HG03045 (cell line): ENCODE data around the gene NR5A2.
"Not testable (repeated sequence)": the region's sequence is repeated elsewhere in the genome, so short reads cannot be mapped to it uniquely, and the experiment has no call there.

ENCODE experiments used
- ATAC-seq: cut with Tn5 transposase; IDR thresholded peaks from one replicate; pipeline ENCODE4 v1.9.1; 2021; ENCODE audit warnings: mild to moderate bottlenecking, moderate library complexity; ENCODE audit not compliant: unreplicated experiment

NR5A2 gene

DNA sequence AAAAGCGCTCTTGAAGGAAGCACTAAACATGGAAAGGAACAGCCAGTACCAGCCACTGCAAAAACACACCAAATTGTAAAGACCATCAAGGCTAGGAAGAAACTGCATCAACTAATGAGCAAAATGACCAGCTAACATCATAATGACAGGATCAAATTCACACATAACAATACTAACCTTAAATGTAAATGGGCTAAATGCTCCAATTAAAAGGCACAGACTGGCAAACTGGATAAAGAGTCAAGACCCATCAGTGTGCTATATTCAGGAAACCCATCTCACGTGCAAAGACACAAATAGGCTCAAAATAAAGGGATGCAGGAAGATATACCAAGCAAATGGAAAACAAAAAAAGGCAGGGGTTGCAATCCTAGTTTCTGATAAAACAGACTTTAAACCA is 159.8 kb downstream of the NR5A2 start:
- not testable (repeated sequence) for ATAC-seq

DNA sequence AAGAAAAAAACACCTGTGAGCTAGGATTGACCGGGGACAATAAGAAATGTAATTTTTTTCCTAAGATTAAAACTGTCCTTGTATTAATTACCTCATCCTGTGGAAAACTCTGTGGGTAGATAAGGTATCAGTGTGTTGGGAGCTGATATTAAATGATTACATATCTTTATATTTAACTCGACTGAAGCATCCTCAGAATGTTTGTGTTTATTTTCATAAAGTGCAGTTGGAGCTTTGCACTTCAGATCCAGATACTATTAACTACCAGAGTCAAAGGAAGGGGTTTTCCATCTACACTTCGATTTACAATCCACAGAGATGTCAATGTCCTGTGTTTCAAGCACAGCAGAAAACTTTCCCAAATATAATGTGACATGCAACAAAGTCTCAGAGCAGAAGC is 164.5 kb downstream of the NR5A2 start:
- no peak for ATAC-seq

DNA sequence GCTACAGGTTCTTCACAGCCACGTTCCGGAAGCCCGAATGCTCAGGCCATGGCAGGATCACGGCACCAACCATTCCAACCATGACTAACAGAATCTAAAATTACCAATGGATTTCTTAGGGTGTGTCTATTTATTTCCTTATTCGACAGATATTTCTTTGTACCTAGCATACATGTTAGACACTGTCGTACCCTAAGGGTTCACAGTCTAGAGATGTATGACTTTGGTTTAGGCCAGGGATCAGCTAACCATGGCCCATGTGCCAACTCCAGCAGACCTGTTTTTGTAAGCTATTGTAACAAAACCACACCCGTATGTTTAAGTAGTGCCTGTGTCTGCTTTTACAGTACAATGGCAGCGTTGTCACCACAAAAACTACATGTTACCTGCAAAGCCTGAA is 167.0 kb downstream of the NR5A2 start:
- ATAC-seq, result no peak

DNA sequence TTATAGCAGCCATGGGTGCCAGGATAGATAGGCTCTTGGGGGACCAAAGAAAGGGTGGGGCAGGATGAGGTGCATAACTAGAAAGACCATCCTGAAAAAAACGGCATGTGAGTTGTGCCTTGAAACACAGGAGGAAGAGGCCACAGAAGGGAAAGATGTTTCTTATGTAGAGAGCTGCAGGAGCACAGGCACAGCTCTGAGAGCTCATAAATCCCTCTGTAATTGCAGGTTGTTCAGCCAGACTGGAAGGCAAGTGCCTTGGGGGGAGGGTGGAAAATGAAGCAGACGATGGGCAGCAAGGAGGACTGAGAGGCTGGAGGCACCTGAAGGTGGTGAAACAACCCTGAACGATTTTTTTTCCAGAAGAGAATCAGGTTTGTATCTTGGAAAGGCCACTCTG is 170.7 kb downstream of the NR5A2 start:
- ATAC-seq, result no peak

DNA sequence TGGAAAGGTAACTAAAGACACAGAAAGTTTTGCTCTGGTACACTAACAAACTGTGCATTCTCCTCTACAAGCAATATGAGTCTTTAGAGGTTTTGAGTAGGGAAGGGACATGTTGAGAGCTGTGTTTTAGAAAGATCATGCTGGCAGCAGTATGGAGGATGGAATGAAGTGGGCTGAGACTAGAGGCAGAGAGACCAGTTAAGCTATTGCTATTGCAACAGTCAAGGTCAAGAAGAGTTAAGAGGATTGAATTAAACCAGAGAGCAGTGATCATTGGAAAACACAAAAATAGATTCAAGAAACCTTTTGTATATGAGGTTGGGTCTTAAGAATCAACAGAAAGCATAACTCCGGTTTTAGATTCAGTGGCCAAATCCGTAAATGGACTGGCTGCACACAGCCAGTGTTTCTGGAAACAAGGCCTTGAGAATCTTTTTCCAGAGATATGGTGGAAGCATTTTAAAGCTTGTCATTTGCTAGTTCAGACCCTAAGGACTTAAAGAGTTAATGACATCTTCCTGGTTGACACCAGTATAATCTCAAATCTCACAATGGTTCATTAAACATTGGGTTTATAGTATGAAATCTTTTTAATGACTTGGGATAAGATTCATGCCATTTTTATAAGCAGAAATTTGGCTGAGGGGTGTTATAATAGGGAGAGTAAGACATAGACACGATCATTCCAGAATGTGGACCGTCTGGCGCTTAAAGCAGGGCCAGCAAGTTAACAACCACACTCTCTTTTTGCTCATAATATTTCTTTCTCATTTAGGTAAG is 177.9 kb downstream of the NR5A2 start:
- ATAC-seq, result no peak

DNA sequence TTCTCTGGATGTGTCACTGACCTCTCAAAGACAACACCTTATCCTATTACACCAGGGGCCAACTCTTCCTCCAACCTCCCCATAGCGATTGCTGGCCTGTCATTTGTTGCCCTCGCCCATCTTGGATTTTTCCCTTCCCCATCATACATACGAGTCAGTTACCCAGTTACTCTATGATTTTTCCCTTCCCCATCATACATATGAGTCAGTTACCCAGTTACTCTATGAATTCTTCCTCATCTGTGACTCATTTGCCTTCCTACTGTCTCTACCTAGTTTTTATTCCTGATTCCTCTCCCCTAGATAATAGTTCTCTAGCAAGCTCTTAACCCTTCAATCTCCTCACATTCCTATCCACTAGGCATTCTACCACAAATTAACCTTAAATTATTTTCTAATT is 178.8 kb downstream of the NR5A2 start:
- ATAC-seq, result no peak

DNA sequence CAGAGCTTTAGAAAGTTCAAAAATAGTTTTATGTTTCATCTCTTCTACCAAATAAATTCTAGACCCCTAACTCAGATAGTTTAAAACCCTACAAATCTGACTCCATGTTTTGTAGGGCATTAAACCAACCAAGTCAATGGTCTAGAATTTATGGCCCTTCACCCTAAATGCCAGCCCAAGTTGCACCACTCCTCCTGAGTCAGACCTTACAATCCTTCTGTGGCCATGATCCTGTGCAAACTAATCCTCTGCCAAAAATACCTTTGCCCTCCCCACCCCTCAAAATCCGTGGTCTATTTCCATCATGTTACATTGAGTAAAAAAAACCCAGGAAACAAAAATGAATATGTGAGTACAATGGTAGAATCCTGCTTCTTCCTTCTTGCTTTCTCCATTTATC is 179.3 kb downstream of the NR5A2 start:
- ATAC-seq, result no peak

DNA sequence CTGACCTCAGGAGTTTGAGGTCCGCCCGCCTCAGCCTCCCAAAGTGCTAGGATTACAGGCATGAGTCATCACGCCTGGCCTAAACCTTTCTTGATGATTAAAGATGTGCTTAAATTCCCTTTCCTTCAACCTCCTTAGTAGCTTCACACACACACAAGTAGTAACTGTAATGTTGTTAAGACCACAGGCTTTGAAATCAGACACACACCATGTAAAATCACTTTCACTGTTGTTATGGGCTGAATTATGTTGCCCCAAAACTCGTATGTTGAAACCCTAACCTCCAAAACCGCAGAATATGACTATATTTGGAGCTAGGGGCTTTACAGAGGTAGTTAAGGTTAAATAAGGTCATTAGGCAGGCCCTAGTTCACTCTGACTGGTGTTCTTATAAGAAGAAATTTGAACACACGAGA is 180.2 kb downstream of the NR5A2 start:
- peak; percentile 74 for ATAC-seq

DNA sequence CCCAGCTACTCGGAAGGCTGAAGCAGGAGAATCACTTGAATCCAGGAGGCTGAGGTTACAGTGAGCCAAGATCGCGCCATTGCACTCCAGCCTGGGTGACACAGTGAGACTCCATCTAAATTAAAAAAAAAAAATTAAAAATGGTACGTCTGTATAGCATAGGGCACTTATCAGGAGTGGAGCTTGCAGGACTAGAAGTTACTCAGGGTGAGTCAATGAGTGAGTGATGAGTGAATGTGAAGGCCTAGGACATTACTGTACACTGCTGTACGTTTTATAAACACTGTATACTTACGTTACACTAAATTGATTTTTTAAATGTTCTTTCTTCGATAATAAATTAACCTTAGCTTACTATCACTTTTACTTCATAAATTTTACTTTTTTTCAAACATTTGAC is 183.6 kb downstream of the NR5A2 start:
- no peak for ATAC-seq

DNA sequence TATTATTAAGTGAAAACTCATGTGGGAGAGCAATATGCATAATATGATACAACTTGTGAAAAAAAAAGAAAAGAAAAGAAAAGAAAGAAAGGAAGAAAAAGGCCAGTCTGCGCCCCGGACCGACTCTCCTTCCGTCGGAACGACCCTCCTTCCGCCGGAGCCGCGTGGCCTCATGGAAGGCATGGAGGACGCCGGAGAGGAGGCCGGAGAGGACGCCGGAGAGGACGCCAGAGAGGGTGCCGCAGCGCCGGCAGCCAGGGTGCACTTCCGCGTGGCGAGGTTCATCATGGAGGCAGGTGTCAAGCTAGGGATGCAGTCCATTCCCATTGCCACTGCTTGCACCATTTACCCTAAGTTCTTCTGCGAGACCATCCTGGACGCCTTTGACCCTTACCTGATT is 185.9 kb downstream of the NR5A2 start:
- ATAC-seq, result no peak

DNA sequence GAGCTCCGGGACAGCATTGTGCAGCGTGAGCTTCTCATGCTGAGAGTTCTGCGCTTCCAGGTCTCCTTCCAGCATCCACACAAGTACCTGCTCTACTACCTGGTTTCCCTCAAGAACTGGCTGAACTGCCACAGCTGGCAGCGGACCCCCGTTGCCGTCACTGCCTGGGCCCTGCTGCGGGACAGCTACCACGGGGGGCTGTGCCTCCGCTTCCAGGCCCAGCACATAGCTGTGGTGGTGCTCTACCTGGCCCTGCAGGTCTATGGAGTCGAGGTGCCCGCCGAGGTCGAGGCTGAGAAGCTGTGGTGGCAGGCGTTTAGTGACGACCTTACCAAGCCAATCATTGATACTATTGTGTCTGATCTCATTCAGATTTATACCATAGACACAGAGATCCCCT is 186.4 kb downstream of the NR5A2 start:
- ATAC-seq, result no peak

DNA sequence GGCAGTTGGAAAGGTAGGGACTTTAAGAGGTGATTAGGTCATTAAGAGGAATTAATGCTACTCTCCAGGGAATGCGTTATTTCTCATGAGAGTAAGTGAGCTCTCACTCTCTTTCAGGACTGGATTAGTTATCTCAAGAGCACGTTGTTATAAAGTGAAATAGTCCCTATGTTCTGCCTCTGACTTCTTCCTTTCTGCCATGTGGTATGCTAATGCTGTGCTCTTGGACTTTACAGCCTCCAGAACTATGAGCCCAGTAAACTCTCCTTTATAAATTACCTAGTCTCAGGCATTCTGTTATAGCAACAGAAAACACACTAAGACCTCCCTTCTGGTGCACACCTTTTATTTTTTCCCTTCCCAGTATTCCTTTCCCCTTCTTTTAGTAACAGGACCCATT is 187.8 kb downstream of the NR5A2 start:
- ATAC-seq, result no peak

DNA sequence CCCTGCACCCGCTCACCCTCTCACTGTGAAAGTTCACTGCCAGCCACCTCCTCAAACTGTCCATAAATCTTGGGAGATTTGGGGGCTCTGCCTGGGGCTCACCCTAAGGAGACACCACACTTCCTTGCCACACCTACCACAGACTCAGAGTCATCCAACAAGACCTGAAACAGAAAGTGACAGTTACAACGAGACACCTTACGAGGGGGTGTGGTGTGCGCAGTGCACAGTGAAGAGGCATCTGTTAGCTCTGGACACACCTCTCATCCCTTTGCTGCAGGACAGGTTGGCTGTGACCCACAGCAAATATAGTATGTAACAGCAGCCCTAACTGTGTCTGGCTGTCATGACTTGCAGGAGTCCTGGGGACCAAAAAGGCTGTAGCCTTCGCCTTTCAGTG is 190.2 kb downstream of the NR5A2 start:
- no peak for ATAC-seq

DNA sequence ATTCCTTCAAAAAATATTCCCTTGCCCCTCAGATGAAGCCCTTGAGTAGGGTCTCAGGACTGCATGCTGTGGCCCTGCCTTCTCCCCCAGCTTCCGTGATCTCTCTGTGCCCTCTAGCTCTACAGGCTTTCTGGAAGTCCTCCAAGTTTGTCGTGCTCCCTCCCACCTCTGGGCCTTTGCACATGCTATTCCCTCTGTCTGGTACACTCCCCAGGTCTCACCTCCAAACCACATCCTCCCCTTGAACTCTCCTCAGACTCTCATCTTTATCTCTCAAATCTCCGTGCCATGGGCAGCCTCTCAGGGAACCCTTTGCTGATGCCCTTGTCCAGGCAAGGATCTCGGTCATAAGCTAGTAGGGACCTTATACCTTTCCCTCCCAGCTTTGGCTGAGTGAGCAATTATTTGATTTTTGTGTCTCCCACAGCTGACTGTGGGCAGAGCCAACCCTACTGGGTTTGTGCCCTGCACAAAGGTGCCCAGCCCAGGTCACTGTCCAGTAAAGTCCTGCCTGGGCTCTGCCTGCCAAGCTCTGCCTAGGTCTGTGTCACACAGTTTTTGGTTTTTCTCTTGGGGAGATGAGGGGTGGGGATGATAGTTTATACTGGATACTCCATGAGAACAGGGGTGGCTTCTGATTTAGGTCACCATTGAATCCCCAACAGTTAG is 194.2 kb downstream of the NR5A2 start:
- ATAC-seq, result no peak

DNA sequence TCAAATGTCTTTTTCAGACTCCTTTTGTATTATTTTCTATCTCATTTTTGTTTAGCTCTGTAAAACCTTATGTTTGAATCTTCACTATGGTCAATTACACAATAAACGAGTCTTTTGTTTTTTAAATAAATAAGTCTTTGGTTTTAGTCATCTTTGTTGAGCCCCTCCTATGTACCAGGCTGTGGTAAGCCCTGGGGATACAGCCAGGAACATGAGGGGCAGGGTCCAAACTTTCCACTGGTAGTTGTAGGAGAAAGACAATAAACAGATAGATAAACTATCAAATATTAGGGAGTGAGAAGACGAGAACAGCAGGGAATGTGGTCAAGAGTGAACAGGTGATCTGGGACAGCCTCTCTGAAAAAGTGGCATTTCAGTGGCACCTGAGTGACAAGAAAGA is 195.7 kb downstream of the NR5A2 start:
- no peak for ATAC-seq

DNA sequence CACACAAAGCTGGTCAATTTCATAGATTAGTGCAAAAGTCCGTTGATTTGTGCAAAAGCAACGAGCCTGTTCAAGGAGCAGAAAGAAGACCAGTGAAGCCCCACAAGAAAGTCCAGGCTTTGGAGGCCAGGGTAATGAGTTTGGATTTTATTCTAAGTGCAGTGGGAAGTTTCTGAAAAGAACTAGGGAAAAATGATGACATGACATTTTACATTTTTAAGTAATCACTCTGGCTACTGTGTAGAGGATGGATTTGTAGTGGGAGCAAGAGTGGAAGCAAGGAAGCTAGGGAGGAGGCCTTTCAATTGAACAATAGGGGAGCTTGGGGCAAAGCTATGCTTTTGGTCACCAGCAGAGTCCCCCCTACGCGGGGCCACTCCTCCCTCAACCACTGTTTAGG is 196.1 kb downstream of the NR5A2 start:
- no peak for ATAC-seq

DNA sequence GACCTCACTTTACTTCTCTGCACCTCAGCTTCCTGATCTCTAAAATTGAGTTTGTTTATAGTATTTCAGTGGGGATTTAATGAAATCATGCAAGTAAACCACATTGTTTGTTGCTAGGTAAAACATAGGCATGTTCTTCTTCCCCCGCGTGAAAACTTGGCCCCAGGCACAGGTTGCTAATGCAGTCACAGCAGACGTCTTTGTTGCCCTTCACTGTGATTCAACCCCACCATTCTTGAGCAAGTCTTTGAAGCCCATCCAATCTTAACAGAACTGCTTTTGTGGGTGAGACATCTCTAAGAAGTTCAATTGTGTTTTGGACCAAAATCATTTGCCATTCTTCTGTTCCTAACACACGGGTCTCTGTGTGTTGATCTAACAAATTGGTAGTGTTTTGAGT is 196.8 kb downstream of the NR5A2 start:
- no peak for ATAC-seq

DNA sequence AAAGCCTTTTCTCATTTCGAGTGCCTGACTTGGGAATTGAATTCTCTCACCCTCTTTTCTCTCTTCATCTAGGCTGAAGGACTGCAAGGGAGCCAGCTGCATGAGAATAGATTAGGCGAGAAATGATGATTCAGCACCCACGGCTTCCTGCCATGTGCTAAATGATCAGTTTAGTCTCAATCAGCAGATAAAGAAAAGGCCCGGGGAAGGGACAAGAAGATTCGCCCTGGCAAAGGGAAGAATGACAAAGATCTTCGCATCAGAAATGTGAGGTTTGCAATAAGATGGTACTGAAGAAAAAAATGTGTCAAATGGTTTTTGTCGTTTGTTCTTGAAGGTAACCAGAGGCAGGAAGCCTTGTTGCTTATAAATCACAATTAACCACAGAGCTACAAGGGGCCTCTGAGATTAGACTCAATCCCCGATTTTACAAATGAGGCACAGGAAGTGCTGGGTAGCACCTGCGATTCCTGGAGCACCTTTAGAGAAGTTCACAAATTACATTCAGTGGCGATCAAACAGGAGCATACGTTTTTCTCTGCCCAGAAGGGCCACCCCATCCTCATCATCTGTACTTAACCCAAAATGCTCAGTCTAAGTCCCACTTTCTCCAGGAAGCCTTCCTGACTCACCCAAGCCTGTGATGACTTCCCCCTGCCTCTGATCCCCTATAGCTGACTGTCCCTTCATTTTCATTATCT is 198.9 kb downstream of the NR5A2 start:
- no peak for ATAC-seq

DNA sequence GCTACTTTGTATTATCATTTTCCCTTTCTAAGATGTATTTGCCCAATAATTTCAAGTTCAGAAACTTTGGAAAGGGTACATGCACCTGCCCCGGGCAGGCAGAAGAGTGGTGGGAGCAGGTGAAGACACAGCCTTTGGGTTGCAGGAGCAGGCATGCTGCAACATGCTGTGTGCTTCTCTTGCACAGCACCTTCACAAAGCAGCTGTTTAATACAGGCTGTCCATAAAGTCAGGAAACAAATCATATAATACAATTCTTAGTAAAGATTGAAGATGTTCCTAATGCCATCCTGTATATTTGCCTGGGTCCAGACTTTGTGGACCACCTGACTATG is 199.4 kb downstream of the NR5A2 start:
- ATAC-seq, result no peak
